Calu3 (cell line): ENCODE measurements around the gene POLR3A. TPM values are rescaled to one million over a fixed set of nuclear protein-coding genes. Genes with fewer than 3 reads are reported as not detected.

Source experiments
- BruUV-seq: library from RNA; stranded (reverse); fragments of 400-500 nt; replicated peaks from 2 replicates; lab custom pipeline; 2021; lab: Mats Ljungman, UMichigan
- CTCF ChIA-PET: fragments of 300-600 bp; sonication (Branson Sonifier 250); formaldehyde crosslinking; loops from one replicate; lab custom pipeline; 2022; ENCODE audit warnings: antibody characterized with exemption; lab: Charles Lee
- DNase-seq: peaks from one replicate; pipeline ENCODE4 v3.0.0; 2022
- H3K27ac Mint-ChIP-seq: one replicate; pipeline ENCODE4 v1.8.0; 2022; ENCODE audit warnings: mixed read lengths; ENCODE audit not compliant: unreplicated experiment
- H3K27me3 Mint-ChIP-seq: one replicate; pipeline ENCODE4 v1.8.0; 2022; ENCODE audit warnings: mixed read lengths; ENCODE audit not compliant: unreplicated experiment
- H3K36me3 Mint-ChIP-seq: one replicate; pipeline ENCODE4 v1.8.0; 2022; ENCODE audit warnings: mild to moderate bottlenecking, moderate library complexity, mixed read lengths; ENCODE audit not compliant: insufficient read depth, unreplicated experiment
- H3K4me1 Mint-ChIP-seq: one replicate; pipeline ENCODE4 v1.8.0; 2022; ENCODE audit warnings: mild to moderate bottlenecking, low read depth, mixed read lengths; ENCODE audit not compliant: unreplicated experiment
- H3K4me3 Mint-ChIP-seq: one replicate; pipeline ENCODE4 v1.8.0; 2022; ENCODE audit warnings: mild to moderate bottlenecking, low read depth, moderate library complexity, mixed read lengths; ENCODE audit not compliant: unreplicated experiment
- H3K9me3 Mint-ChIP-seq: one replicate; pipeline ENCODE4 v1.8.0; 2022; ENCODE audit warnings: low read depth, mixed read lengths; ENCODE audit not compliant: unreplicated experiment
- intact Hi-C: fragments of 100-400 bp; cut with micrococcal nuclease; formaldehyde crosslinking; loops from one replicate; pipeline ENCODE4 v1.10.0; 2022; ENCODE audit not compliant: unreplicated experiment
- total RNA-seq: library from RNA; stranded (reverse); gene quantifications from 2 replicates; pipeline ENCODE4 v1.2.3, GENCODE V29; 2022
- TF ChIP-seq, protein P1 (sequence below): fragments of 200-600 bp; IDR thresholded peaks from one replicate; pipeline ENCODE4 v1.8.0; 2022; ENCODE audit warnings: antibody characterized with exemption; ENCODE audit not compliant: unreplicated experiment

Gene POLR3A
- total RNA-seq, 1 experiment from 2014 or later = 26.6 TPM

DNA sequence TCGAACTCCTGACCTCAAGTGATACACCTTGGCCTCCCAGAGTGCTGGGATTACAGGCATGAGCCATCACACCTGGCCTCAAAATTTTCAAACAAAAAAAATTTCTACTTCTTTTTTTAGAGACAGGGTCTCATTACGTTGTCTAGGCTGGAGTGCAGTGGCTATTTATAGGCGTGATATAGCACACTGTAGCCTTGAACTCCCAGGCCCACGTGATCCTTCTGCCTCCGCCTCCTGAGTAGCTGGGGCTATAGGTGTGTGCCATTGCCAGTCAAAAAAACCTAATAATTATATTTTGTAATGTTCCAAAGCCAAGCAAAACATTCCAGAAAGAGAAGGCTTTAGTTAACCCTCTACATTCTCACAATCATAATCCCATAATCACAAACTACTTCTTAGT, 13.8 kb downstream of the POLR3A start:
- H3K4me1 Mint-ChIP-seq = no peaks in the 10 kb centered on the region
- BruUV-seq = no TSS peak
- H3K27me3 Mint-ChIP-seq = no peaks in the 10 kb centered on the region
- H3K4me3 Mint-ChIP-seq = no peak overlapping the region
- no peak for DNase-seq
- intact Hi-C loops = no loop called here
- TF ChIP-seq, protein P1, sequence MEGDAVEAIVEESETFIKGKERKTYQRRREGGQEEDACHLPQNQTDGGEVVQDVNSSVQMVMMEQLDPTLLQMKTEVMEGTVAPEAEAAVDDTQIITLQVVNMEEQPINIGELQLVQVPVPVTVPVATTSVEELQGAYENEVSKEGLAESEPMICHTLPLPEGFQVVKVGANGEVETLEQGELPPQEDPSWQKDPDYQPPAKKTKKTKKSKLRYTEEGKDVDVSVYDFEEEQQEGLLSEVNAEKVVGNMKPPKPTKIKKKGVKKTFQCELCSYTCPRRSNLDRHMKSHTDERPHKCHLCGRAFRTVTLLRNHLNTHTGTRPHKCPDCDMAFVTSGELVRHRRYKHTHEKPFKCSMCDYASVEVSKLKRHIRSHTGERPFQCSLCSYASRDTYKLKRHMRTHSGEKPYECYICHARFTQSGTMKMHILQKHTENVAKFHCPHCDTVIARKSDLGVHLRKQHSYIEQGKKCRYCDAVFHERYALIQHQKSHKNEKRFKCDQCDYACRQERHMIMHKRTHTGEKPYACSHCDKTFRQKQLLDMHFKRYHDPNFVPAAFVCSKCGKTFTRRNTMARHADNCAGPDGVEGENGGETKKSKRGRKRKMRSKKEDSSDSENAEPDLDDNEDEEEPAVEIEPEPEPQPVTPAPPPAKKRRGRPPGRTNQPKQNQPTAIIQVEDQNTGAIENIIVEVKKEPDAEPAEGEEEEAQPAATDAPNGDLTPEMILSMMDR = no peak
- peaks cover 80% of the 10 kb centered on the region for H3K36me3 Mint-ChIP-seq
- no peaks in the 10 kb centered on the region for H3K9me3 Mint-ChIP-seq
- no peak overlapping the region for H3K27ac Mint-ChIP-seq
- CTCF ChIA-PET = interaction anchor here (1.1 kb wide), 1 partner anchor 14 kb away, joined by 3 read pairs; the partner anchor contains the start of gene POLR3A

DNA sequence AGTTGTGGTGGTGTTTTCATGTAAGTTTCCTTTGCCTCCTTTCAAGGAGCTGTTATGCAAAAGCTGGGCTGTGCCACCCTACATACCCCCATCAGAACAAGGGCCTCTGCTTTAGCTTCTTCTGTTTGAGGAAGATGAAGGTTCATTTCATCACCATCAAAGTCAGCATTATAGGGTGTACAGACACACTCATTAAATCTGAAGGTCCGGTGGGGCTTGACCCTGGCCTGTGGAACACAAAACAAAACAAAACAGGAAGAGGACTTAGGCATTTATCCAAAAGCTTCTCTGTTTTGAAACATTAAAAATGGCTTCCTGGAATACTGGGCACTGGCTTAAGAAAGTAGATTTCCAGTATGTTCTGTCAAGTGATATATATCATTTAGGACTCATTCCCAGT, 15.8 kb downstream of the POLR3A start:
- TF ChIP-seq, protein P1 = no peak
- Mint-ChIP-seq H3K36me3 (peaks cover 80% of the 10 kb centered on the region), H3K27ac (no peak overlapping the region), H3K4me1 (no peaks in the 10 kb centered on the region), H3K9me3 (no peaks in the 10 kb centered on the region), H3K27me3 (no peaks in the 10 kb centered on the region), H3K4me3 (no peak overlapping the region)
- no peak for DNase-seq
- intact Hi-C loops = no loop called here
- CTCF ChIA-PET = interaction anchor here (0.7 kb wide), 1 partner anchor 124 kb away, joined by 3 read pairs; no protein-coding TSS in a partner anchor
- BruUV-seq = no TSS peak

DNA sequence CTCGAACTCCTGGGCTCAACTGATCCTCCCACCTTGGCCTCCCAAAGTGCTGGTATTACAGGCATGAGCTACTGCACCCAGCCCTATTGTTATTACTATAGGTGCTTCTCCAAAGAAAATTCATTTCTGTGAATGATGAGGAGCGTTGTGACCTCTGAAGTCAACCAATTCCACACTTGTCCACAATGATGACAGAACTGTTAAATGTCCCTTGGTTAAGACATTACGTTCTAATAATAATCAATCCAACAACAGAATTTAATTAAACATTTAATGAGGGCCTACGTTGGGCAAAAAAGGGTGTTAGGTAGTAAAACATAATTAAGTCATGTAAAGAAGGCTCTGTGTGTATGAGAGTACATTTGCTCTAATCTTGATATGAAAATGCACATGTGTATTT, 18.2 kb downstream of the POLR3A start:
- no peaks in the 10 kb centered on the region for H3K27me3 Mint-ChIP-seq
- no peak overlapping the region for H3K4me3 Mint-ChIP-seq
- TF ChIP-seq, protein P1 = no peak
- H3K4me1 Mint-ChIP-seq = no peaks in the 10 kb centered on the region
- CTCF ChIA-PET = no interaction called here
- intact Hi-C loops = no loop called here
- no peak overlapping the region for H3K27ac Mint-ChIP-seq
- BruUV-seq = no TSS peak
- no peak for DNase-seq
- peaks cover 71% of the 10 kb centered on the region for H3K36me3 Mint-ChIP-seq
- no peaks in the 10 kb centered on the region for H3K9me3 Mint-ChIP-seq

DNA sequence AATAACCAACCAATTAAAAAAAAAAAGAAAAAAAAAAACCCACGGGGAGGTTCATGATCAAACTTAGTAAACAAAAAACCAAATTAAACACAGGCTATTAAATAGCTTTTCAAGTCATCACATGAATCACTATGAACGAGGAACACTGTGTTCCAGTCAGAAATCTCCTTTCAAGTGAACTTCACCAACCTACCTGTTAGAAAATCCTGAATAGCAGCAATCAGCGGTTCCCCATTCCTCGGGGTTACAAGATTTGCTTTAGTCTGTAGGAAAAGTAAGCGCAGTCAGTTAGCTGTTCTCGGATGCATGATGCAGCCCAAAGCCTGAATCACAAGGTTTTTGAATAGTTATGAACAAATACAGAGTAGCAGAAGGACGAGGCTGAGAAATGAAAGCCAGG, 19.0 kb downstream of the POLR3A start:
- H3K9me3 Mint-ChIP-seq = no peaks in the 10 kb centered on the region
- no TSS peak for BruUV-seq
- H3K27ac Mint-ChIP-seq = no peak overlapping the region
- H3K4me1 Mint-ChIP-seq = no peaks in the 10 kb centered on the region
- no peak for DNase-seq
- no peak overlapping the region for H3K4me3 Mint-ChIP-seq
- H3K36me3 Mint-ChIP-seq = peaks cover 69% of the 10 kb centered on the region
- no peaks in the 10 kb centered on the region for H3K27me3 Mint-ChIP-seq
- TF ChIP-seq, protein P1 = no peak
- intact Hi-C loops = no loop called here
- CTCF ChIA-PET = no interaction called here
